CD4-positive, CD25-positive, alpha-beta regulatory T cell (primary cell): ENCODE results near the gene DIPK1C. TPM values are rescaled to one million over a fixed set of nuclear protein-coding genes. Genes with fewer than 3 reads are reported as not detected.

Source experiments
- ATAC-seq, 2 donors: fragments of 150-1000 bp; cut with Tn5 transposase; one replicate each; pipeline ENCODE4 v1.10.0; 2021; ENCODE audit warnings: low read depth in 2 of 2, moderate number of reproducible peaks in 2 of 2, moderate library complexity in 1 of 2
- DNase-seq, 3 donors: peaks; one replicate each; pipeline versions ENCODE4 v3.0.0 to v3.0.0-alpha.2; 2012 to 2022; ENCODE audit warnings: mixed read lengths in 1 of 3
- H3K27ac ChIP-seq: one replicate; pipeline ENCODE4 v1.7.0; 2013; ENCODE audit warnings: mild to moderate bottlenecking, low read length; ENCODE audit not compliant: insufficient read depth, poor library complexity, severe bottlenecking
- H3K27me3 ChIP-seq: one replicate; pipeline ENCODE4 v1.7.0; 2013; ENCODE audit warnings: low read length; ENCODE audit not compliant: control insufficient read depth, insufficient read depth
- H3K36me3 ChIP-seq: one replicate; pipeline ENCODE4 v1.7.0; 2013; ENCODE audit warnings: mild to moderate bottlenecking, low read length, moderate library complexity; ENCODE audit not compliant: control insufficient read depth, insufficient read depth
- H3K4me1 ChIP-seq: 2 replicates; pipeline ENCODE4 v1.7.0; 2013; ENCODE audit warnings: mild to moderate bottlenecking, low read length; ENCODE audit not compliant: insufficient read depth, control insufficient read depth, poor library complexity, severe bottlenecking
- H3K4me3 ChIP-seq: one replicate; pipeline ENCODE4 v1.7.0; 2013; ENCODE audit warnings: low read depth, mild to moderate bottlenecking, low read length, moderate library complexity
- H3K9me3 ChIP-seq, 2 experiments: 1 replicate in 1 of 2; 2 replicates in 1 of 2; pipeline ENCODE4 v1.7.0; 2013; ENCODE audit warnings: low read length in 2 of 2, mild to moderate bottlenecking in 1 of 2, moderate library complexity in 1 of 2; ENCODE audit not compliant: control insufficient read depth in 2 of 2
- H3K27ac Mint-ChIP-seq, 3 donors: one replicate each; pipeline ENCODE4 v1.8.0; 2020 to 2022; ENCODE audit warnings: mild to moderate bottlenecking in 3 of 3, mixed read lengths in 3 of 3, moderate library complexity in 2 of 3
- H3K27me3 Mint-ChIP-seq: one replicate; pipeline ENCODE4 v1.8.0; 2022; ENCODE audit warnings: mild to moderate bottlenecking, mixed read lengths
- H3K36me3 Mint-ChIP-seq: one replicate; pipeline ENCODE4 v1.8.0; 2020; ENCODE audit warnings: mixed read lengths
- H3K4me1 Mint-ChIP-seq, 4 donors: one replicate each; pipeline ENCODE4 v1.8.0; 2020 to 2022; ENCODE audit warnings: mixed read lengths in 4 of 4, mild to moderate bottlenecking in 1 of 4
- H3K4me3 Mint-ChIP-seq, 4 donors: one replicate each; pipeline ENCODE4 v1.8.0; 2020 to 2022; ENCODE audit warnings: mild to moderate bottlenecking in 4 of 4, mixed read lengths in 4 of 4, moderate library complexity in 3 of 4
- H3K9me3 Mint-ChIP-seq, 7 donors: one replicate each; pipeline ENCODE4 v1.8.0; 2020 to 2022; ENCODE audit warnings: mixed read lengths in 7 of 7, mild to moderate bottlenecking in 3 of 7, moderate library complexity in 2 of 7
- polyA plus RNA-seq, 4 donors: library from polyadenylated mRNA; unstranded; fragments of 300-500 nt; fragmentation: Illumina TruSeq; gene quantifications; one replicate each; pipeline ENCODE4 v1.2.3, GENCODE V29; 2021
- total RNA-seq: library from RNA; stranded (reverse); gene quantifications from one replicate; pipeline ENCODE4 v1.2.3, GENCODE V29; 2022

DIPK1C gene
- total and polyA plus RNA-seq, 5 donors from 2014 or later = not detected

GRCh38 chr18:74494514-74494913 is 37.4 kb upstream of the DIPK1C start:
- no peaks in the 10 kb centered on the region for H3K9me3 ChIP-seq

GRCh38 chr18:74493689-74494088 is 36.6 kb upstream of the DIPK1C start:
- Histone ChIP-seq H3K36me3 (no peaks in the 10 kb centered on the region), H3K9me3 (no peaks in the 10 kb centered on the region), H3K4me1 (peaks cover 30% of the 10 kb centered on the region), H3K4me3 (no peak overlapping the region), H3K27ac (peak overlapping the region; percentile 94), H3K27me3 (no peaks in the 10 kb centered on the region)
- peaks cover 13 to 33% (median 19%) of the 10 kb centered on the region in 4 donors for H3K4me1 Mint-ChIP-seq
- peak; percentile 42 to 85 (median 77) for DNase-seq
- peaks cover 5% of the 10 kb centered on the region for H3K27me3 Mint-ChIP-seq
- peak overlapping the region in 2 of 3 donors; percentile 24 to 98 for H3K27ac Mint-ChIP-seq
- H3K9me3 Mint-ChIP-seq = peaks cover 0 to 1% (median 0%) of the 10 kb centered on the region in 7 donors
- peak; percentile 57 to 62 for ATAC-seq
- peak overlapping the region in 3 of 4 donors; percentile 10 to 78 (median 72) for H3K4me3 Mint-ChIP-seq
- no peaks in the 10 kb centered on the region for H3K36me3 Mint-ChIP-seq

More at GRCh38 chr18:74494514-74494913, 37.4 kb upstream of the DIPK1C start:
- Histone ChIP-seq H3K36me3 (no peaks in the 10 kb centered on the region), H3K4me1 (peaks cover 36% of the 10 kb centered on the region), H3K27ac (peak overlapping the region; percentile 94), H3K4me3 (no peak overlapping the region), H3K27me3 (no peaks in the 10 kb centered on the region)
- DNase-seq (peak in 1 of 3 donors; percentile 27), ATAC-seq (no peak)
- H3K9me3 Mint-ChIP-seq = peaks cover 0 to 1% (median 0%) of the 10 kb centered on the region in 7 donors
- H3K27me3 Mint-ChIP-seq = peaks cover 4% of the 10 kb centered on the region
- H3K4me3 Mint-ChIP-seq = peak overlapping the region; percentile 56 to 80 (median 73)
- no peaks in the 10 kb centered on the region for H3K36me3 Mint-ChIP-seq
- H3K27ac Mint-ChIP-seq = peak overlapping the region; percentile 24 to 98 (median 78)
- peaks cover 19 to 41% (median 26%) of the 10 kb centered on the region in 4 donors for H3K4me1 Mint-ChIP-seq

GRCh38 chr18:74492259-74492658 is 35.2 kb upstream of the DIPK1C start:
- Mint-ChIP-seq H3K27ac (peak overlapping the region in 1 of 3 donors; percentile 21), H3K36me3 (no peaks in the 10 kb centered on the region), H3K9me3 (peaks cover 0 to 1% (median 0%) of the 10 kb centered on the region in 7 donors), H3K27me3 (peaks cover 5% of the 10 kb centered on the region), H3K4me1 (peaks cover 10 to 18% (median 10%) of the 10 kb centered on the region in 4 donors), H3K4me3 (no peak overlapping the region)
- Histone ChIP-seq H3K36me3 (no peaks in the 10 kb centered on the region), H3K4me1 (peaks cover 16% of the 10 kb centered on the region), H3K27me3 (no peaks in the 10 kb centered on the region), H3K9me3 (no peaks in the 10 kb centered on the region), H3K4me3 (no peak overlapping the region), H3K27ac (no peak overlapping the region)
- DNase-seq (no peak), ATAC-seq (no peak)

- no peaks in the 10 kb centered on the region for H3K36me3 ChIP-seq
- H3K27ac Mint-ChIP-seq = no peak overlapping the region
- ATAC-seq (no peak), DNase-seq (no peak)
- H3K4me3 ChIP-seq = no peak overlapping the region
- peaks cover 6% of the 10 kb centered on the region for H3K27me3 Mint-ChIP-seq
- peaks cover 2% of the 10 kb centered on the region for H3K27me3 ChIP-seq
- H3K9me3 Mint-ChIP-seq = peaks cover 0 to 1% (median 0%) of the 10 kb centered on the region in 7 donors
- H3K9me3 ChIP-seq = no peaks in the 10 kb centered on the region
- H3K36me3 Mint-ChIP-seq = no peaks in the 10 kb centered on the region
- H3K4me1 ChIP-seq = no peaks in the 10 kb centered on the region
- no peak overlapping the region for H3K27ac ChIP-seq
- H3K4me3 Mint-ChIP-seq = no peak overlapping the region
- H3K4me1 Mint-ChIP-seq = peaks cover 4 to 12% (median 9%) of the 10 kb centered on the region in 4 donors
These were observed 32.6 kb upstream of the DIPK1C start for GRCh38 chr18:74489676-74490075.

GRCh38 chr18:74488864-74489263 is 31.8 kb upstream of the DIPK1C start:
- DNase-seq = no peak
- Mint-ChIP-seq H3K4me3 (no peak overlapping the region), H3K9me3 (peaks cover 0 to 1% (median 0%) of the 10 kb centered on the region in 7 donors), H3K27me3 (peaks cover 11% of the 10 kb centered on the region), H3K27ac (peak overlapping the region in 1 of 3 donors; percentile 49), H3K4me1 (peaks cover 6 to 16% (median 8%) of the 10 kb centered on the region in 4 donors), H3K36me3 (no peaks in the 10 kb centered on the region)
- Histone ChIP-seq H3K4me3 (no peak overlapping the region), H3K27me3 (peaks cover 2% of the 10 kb centered on the region), H3K9me3 (no peaks in the 10 kb centered on the region), H3K4me1 (no peaks in the 10 kb centered on the region), H3K27ac (no peak overlapping the region), H3K36me3 (no peaks in the 10 kb centered on the region)
- no peak for ATAC-seq

- Mint-ChIP-seq H3K27me3 (peaks cover 11% of the 10 kb centered on the region), H3K4me1 (peaks cover 4 to 13% (median 6%) of the 10 kb centered on the region in 4 donors), H3K9me3 (peaks cover 0 to 1% (median 0%) of the 10 kb centered on the region in 7 donors), H3K27ac (no peak overlapping the region), H3K36me3 (no peaks in the 10 kb centered on the region), H3K4me3 (no peak overlapping the region)
- DNase-seq = no peak
- Histone ChIP-seq H3K36me3 (no peaks in the 10 kb centered on the region), H3K4me3 (no peak overlapping the region), H3K4me1 (no peaks in the 10 kb centered on the region), H3K9me3 (no peaks in the 10 kb centered on the region), H3K27me3 (peaks cover 2% of the 10 kb centered on the region), H3K27ac (no peak overlapping the region)
- no peak for ATAC-seq
These were observed 31.2 kb upstream of the DIPK1C start for GRCh38 chr18:74488354-74488753.

- DNase-seq (no peak), ATAC-seq (no peak)
- Mint-ChIP-seq H3K27me3 (peaks cover 17% of the 10 kb centered on the region), H3K4me3 (no peak overlapping the region), H3K36me3 (no peaks in the 10 kb centered on the region), H3K27ac (peak overlapping the region in 1 of 3 donors; percentile 75), H3K4me1 (peaks cover 4 to 13% (median 6%) of the 10 kb centered on the region in 4 donors), H3K9me3 (no peaks in the 10 kb centered on the region)
- peaks cover 2% of the 10 kb centered on the region for H3K27me3 ChIP-seq
- no peaks in the 10 kb centered on the region for H3K4me1 ChIP-seq
- H3K27ac ChIP-seq = no peak overlapping the region
- no peaks in the 10 kb centered on the region for H3K9me3 ChIP-seq
- no peaks in the 10 kb centered on the region for H3K36me3 ChIP-seq
- H3K4me3 ChIP-seq = no peak overlapping the region
These were observed 29.2 kb upstream of the DIPK1C start for GRCh38 chr18:74486119-74486849.
